Parathyroid adenoma (tissue), 2 donors: ENCODE results near the gene SDK2.

Experiments used
- H2AFZ ChIP-seq: fragments of 300-600 bp; sonication (generic); one replicate; pipeline ENCODE4 v1.7.0; 2017; ENCODE audit warnings: antibody characterized with exemption, mild to moderate bottlenecking
- H3K27ac ChIP-seq: fragments of 300-600 bp; sonication (generic); one replicate; pipeline ENCODE4 v1.7.0; 2017
- H3K27me3 ChIP-seq: fragments of 300-600 bp; sonication (generic); one replicate; pipeline ENCODE4 v1.7.0; 2017; ENCODE audit warnings: low read length; ENCODE audit not compliant: control insufficient read depth, insufficient read depth
- H3K36me3 ChIP-seq: fragments of 300-600 bp; sonication (generic); one replicate; pipeline ENCODE4 v1.7.0; 2017; ENCODE audit warnings: low read length; ENCODE audit not compliant: control insufficient read depth, insufficient read depth
- H3K4me1 ChIP-seq: fragments of 300-600 bp; sonication (generic); one replicate; pipeline ENCODE4 v1.7.0; 2017; ENCODE audit warnings: control low read depth
- H3K4me2 ChIP-seq: fragments of 300-600 bp; sonication (generic); one replicate; pipeline ENCODE4 v1.7.0; 2017; ENCODE audit warnings: low read length
- H3K4me3 ChIP-seq: fragments of 300-600 bp; sonication (generic); one replicate; pipeline ENCODE4 v1.7.0; 2017; ENCODE audit warnings: low read depth, low read length
- H3K79me2 ChIP-seq: fragments of 300-600 bp; sonication (generic); one replicate; pipeline ENCODE4 v1.7.0; 2017; ENCODE audit warnings: control low read depth
- H3K9ac ChIP-seq: fragments of 300-600 bp; sonication (generic); one replicate; pipeline ENCODE4 v1.7.0; 2017; ENCODE audit warnings: mild to moderate bottlenecking
- H3K9me3 ChIP-seq: fragments of 300-600 bp; sonication (generic); one replicate; pipeline ENCODE4 v1.7.0; 2017; ENCODE audit warnings: low read length; ENCODE audit not compliant: control insufficient read depth
- TF ChIP-seq, protein P1 (sequence below): fragments of 300-600 bp; sonication (generic); IDR thresholded peaks from one replicate; pipeline ENCODE4 v1.7.0; 2017; ENCODE audit warnings: antibody characterized with exemption, mild to moderate bottlenecking
- donor health status: primary hyperparathyroidism.

Gene SDK2

DNA sequence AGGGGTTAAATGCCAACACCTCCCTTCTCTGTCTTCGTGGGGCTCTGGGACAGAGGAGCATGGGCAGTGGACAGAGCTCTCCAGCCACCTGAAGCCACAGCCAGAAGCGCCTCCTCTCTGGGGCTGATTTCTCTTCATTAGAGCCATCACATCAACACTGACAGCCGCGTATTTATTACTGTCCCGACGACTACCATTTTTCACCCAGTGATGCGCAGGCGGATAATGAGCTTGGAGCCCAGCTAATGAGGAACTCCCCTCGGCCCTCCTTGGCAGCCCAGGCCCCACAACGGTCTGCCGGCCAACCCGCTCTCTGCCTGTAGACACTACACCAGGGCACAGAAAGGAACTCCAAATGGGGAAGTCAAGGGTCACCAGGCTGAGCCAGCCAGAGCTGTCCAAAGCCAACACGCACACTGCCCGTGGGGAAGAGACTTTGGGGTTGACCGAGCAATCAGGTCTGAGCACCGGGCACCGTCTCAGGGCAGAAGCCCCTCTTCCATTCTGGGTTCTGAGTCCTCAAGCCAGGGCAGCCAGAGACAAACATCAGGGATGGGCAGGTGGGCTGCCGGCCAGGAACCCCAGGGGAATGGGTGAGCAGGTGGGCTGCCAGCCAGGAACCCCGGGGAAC is 13.2 kb downstream of the SDK2 start:
- Histone ChIP-seq H3K4me1 (no peaks in the 10 kb centered on the region), H2AFZ (no peak overlapping the region), H3K79me2 (no peaks in the 10 kb centered on the region), H3K36me3 (no peaks in the 10 kb centered on the region), H3K4me2 (no peak overlapping the region), H3K4me3 (no peak overlapping the region), H3K27me3 (no peaks in the 10 kb centered on the region), H3K9me3 (no peaks in the 10 kb centered on the region), H3K27ac (no peak overlapping the region), H3K9ac (no peak overlapping the region)
- TF ChIP-seq, protein P1, sequence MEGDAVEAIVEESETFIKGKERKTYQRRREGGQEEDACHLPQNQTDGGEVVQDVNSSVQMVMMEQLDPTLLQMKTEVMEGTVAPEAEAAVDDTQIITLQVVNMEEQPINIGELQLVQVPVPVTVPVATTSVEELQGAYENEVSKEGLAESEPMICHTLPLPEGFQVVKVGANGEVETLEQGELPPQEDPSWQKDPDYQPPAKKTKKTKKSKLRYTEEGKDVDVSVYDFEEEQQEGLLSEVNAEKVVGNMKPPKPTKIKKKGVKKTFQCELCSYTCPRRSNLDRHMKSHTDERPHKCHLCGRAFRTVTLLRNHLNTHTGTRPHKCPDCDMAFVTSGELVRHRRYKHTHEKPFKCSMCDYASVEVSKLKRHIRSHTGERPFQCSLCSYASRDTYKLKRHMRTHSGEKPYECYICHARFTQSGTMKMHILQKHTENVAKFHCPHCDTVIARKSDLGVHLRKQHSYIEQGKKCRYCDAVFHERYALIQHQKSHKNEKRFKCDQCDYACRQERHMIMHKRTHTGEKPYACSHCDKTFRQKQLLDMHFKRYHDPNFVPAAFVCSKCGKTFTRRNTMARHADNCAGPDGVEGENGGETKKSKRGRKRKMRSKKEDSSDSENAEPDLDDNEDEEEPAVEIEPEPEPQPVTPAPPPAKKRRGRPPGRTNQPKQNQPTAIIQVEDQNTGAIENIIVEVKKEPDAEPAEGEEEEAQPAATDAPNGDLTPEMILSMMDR, result no peak

DNA sequence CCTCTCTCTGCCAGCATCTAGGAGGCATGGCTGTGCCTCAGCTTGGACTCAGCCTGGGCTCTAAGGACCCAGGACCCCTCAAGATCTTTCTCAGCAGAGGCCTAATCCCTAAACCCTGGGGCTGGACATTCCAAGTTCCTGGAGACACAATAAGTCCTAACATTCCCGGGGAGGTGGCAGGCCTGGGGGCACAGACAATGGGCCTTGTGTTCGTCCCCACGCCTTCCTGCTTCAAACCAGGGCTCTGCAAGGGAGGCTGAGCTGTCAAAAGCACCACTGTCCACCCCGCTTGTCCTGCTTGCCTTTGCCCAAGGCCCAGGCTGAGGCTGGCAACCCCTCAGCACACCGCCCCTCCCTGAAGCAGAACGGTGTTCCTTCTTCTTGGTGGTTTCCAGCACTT is 13.7 kb downstream of the SDK2 start:
- TF ChIP-seq, protein P1, result no peak
- H3K4me2 ChIP-seq, result no peak overlapping the region
- no peaks in the 10 kb centered on the region for H3K36me3 ChIP-seq
- no peak overlapping the region for H3K27ac ChIP-seq
- no peaks in the 10 kb centered on the region for H3K27me3 ChIP-seq
- no peak overlapping the region for H2AFZ ChIP-seq
- no peaks in the 10 kb centered on the region for H3K9me3 ChIP-seq
- H3K4me1 ChIP-seq, result no peaks in the 10 kb centered on the region
- H3K79me2 ChIP-seq, result no peaks in the 10 kb centered on the region
- no peak overlapping the region for H3K9ac ChIP-seq
- no peak overlapping the region for H3K4me3 ChIP-seq

GRCh38 chr17:73628642-73629552 is 15.3 kb downstream of the SDK2 start:
- no peak overlapping the region for H3K9ac ChIP-seq
- H3K4me3 ChIP-seq, result no peak overlapping the region
- no peaks in the 10 kb centered on the region for H3K79me2 ChIP-seq
- no peak overlapping the region for H3K4me2 ChIP-seq
- no peak overlapping the region for H2AFZ ChIP-seq
- no peak overlapping the region for H3K27ac ChIP-seq
- no peaks in the 10 kb centered on the region for H3K36me3 ChIP-seq
- no peaks in the 10 kb centered on the region for H3K27me3 ChIP-seq
- H3K4me1 ChIP-seq, result no peaks in the 10 kb centered on the region
- TF ChIP-seq, protein P1, result no peak
- H3K9me3 ChIP-seq, result no peaks in the 10 kb centered on the region

DNA sequence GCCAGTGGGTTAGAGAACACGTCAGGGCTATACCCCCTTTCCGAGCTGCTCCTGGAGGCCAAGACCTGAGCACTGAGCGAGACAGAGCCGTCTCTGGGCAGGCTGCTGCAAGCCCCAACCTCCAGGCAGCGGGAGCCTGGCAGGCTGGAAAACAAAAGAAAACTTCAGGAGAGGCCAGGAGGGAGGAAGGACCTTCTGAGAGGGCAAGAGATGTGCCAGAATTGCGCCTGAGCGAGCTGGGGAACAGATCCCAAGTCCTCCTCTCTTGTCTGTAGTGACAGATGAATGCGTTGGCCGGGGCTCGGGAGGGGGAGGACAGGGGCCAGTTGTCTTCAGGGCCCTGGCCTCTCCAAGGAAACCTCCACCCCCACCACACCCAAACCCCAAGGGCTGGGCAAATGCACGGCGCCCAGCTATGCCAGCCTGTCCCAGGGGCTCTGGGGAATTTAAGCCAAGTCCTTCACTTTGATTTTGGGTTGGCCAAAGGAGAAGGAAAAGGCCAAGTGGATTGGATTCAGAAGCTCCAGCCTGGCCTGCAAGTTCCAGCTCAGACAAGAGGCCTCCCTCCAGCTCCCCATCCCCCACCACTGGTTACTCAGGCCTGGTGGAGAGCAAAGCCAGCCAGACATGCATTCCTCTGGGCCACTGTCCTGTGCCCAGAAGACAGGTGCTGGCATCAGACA is 18.1 kb downstream of the SDK2 start:
- no peak overlapping the region for H3K27ac ChIP-seq
- H3K9ac ChIP-seq, result no peak overlapping the region
- no peak overlapping the region for H3K4me2 ChIP-seq
- TF ChIP-seq, protein P1, result no peak
- H3K79me2 ChIP-seq, result no peaks in the 10 kb centered on the region
- H3K9me3 ChIP-seq, result no peaks in the 10 kb centered on the region
- H3K4me3 ChIP-seq, result no peak overlapping the region
- H2AFZ ChIP-seq, result no peak overlapping the region
- H3K36me3 ChIP-seq, result no peaks in the 10 kb centered on the region
- H3K27me3 ChIP-seq, result no peaks in the 10 kb centered on the region
- H3K4me1 ChIP-seq, result no peaks in the 10 kb centered on the region
